Caco-2 (cell line): ENCODE data around the gene NEK9. TPM values are rescaled to one million over a fixed set of nuclear protein-coding genes. Genes with fewer than 3 reads are reported as not detected.
A peak's percentile ranks its signal among the peaks of the same experiment; 100 is the strongest.
"Not testable (repeated sequence)": the region's sequence is repeated elsewhere in the genome, so short reads cannot be mapped to it uniquely, and the experiment has no call there.

Experiments used
- BruUV-seq: library from RNA; stranded (reverse); fragments of 400-500 nt; replicated peaks from 2 replicates; lab custom pipeline; 2021; lab: Mats Ljungman, UMichigan
- CTCF ChIA-PET: fragments of 300-600 bp; sonication (Branson Sonifier 250); formaldehyde crosslinking; loops from one replicate; lab custom pipeline; 2022; ENCODE audit warnings: antibody characterized with exemption; lab: Charles Lee
- POLR2A ChIA-PET: fragments of 300-600 bp; sonication (Branson Sonifier 250); formaldehyde crosslinking; loops from one replicate; lab custom pipeline; 2022; ENCODE audit warnings: antibody characterized with exemption; lab: Charles Lee
- DNase-seq, 2 experiments: peaks; one replicate each; pipeline versions ENCODE4 v3.0.0 to v3.0.0-alpha.2; 2020 to 2022
- H3K27me3 ChIP-seq: replicated peaks from 2 replicates; pipeline ENCODE4 v1.6.0; 2011; ENCODE audit warnings: low read length; ENCODE audit not compliant: control insufficient read depth, insufficient read depth
- H3K36me3 ChIP-seq: 2 replicates; pipeline ENCODE4 v1.5.1; 2011; ENCODE audit warnings: low read length; ENCODE audit not compliant: control insufficient read depth, insufficient read depth
- H3K4me1 ChIP-seq: fragments of 250-450 bp; sonication (Bioruptor Pico); 2 replicates; pipeline ENCODE4 v1.5.1; 2020; ENCODE audit warnings: mild to moderate bottlenecking
- H3K4me3 ChIP-seq: 2 replicates; pipeline ENCODE4 v1.5.1; 2011; ENCODE audit warnings: low read depth, mild to moderate bottlenecking, control low read depth, low read length
- H3K9me3 ChIP-seq: fragments of 250-450 bp; sonication (Bioruptor Pico); 2 replicates; pipeline ENCODE4 v1.5.1; 2020; ENCODE audit warnings: mild to moderate bottlenecking, moderate library complexity
- H3K27ac Mint-ChIP-seq: one replicate; pipeline ENCODE4 v1.8.0; 2022; ENCODE audit warnings: mixed read lengths; ENCODE audit not compliant: unreplicated experiment
- H3K27me3 Mint-ChIP-seq: one replicate; pipeline ENCODE4 v1.8.0; 2022; ENCODE audit warnings: mixed read lengths; ENCODE audit not compliant: insufficient read depth, unreplicated experiment
- H3K36me3 Mint-ChIP-seq: one replicate; pipeline ENCODE4 v1.8.0; 2022; ENCODE audit warnings: mild to moderate bottlenecking, mixed read lengths; ENCODE audit not compliant: insufficient read depth, unreplicated experiment
- H3K4me1 Mint-ChIP-seq: one replicate; pipeline ENCODE4 v1.8.0; 2022; ENCODE audit warnings: low read depth, mixed read lengths; ENCODE audit not compliant: unreplicated experiment
- H3K4me3 Mint-ChIP-seq: one replicate; pipeline ENCODE4 v1.8.0; 2022; ENCODE audit warnings: mild to moderate bottlenecking, moderate library complexity, mixed read lengths; ENCODE audit not compliant: unreplicated experiment
- H3K9me3 Mint-ChIP-seq: one replicate; pipeline ENCODE4 v1.8.0; 2022; ENCODE audit warnings: mixed read lengths; ENCODE audit not compliant: unreplicated experiment
- CTCF ChIP-seq, 2 experiments: fragments of 200-600 bp in 1 of 2; IDR thresholded peaks; 1 replicate in 1 of 2; 2 replicates in 1 of 2; pipeline versions ENCODE4 v1.5.1 to v1.8.0; 2011 to 2022; ENCODE audit warnings: antibody characterized with exemption in 1 of 2, control low read depth in 1 of 2, inconsistent platforms in 1 of 2, low read depth in 1 of 2, low read length in 1 of 2, mild to moderate bottlenecking in 1 of 2, moderate library complexity in 1 of 2; ENCODE audit not compliant: insufficient read depth in 1 of 2, severe bottlenecking in 1 of 2, unreplicated experiment in 1 of 2
- intact Hi-C: fragments of 100-400 bp; cut with micrococcal nuclease; formaldehyde crosslinking; loops from one replicate; pipeline ENCODE4 v1.10.0; 2022; ENCODE audit not compliant: unreplicated experiment
- total RNA-seq: library from RNA; stranded (reverse); gene quantifications from 2 replicates; pipeline ENCODE4 v1.2.3, GENCODE V29; 2022

The NEK9 gene
- total RNA-seq, 1 experiment from 2014 or later, result 69.2 TPM

DNA sequence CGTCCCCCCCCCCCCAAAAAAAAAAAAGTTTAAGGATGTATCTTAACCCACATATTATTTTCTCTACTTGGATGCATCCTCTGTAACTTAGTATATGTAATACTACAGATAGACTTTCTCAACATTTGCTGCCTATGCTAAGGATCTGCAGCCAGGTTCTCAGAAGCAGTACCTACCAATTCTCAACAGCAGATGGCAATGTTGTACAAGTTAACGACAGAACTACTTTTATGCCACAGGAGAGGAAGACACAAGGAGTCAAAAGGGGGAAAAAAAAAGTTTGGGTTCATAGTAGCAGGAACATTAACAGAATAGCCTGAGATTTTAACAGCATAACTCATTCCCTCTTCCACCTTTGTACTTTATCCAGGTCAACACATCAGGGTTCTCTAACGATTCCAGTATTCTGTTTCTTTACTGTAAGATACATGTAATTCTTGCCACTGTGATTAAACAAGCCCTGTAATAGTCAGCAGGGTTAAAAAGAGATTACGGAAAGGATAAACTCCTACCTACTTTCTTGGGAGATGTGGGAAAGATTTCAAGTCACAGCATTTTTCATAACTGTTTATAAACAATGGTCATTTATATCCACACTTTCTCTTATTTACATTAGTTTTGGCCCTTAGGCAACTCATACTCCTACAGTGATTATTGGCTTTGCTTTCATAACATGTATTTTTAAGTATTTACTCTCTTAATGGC is 5.7 kb upstream of the NEK9 start:
- no peaks in the 10 kb centered on the region for H3K27me3 Mint-ChIP-seq
- peak overlapping the region; percentile 51 for H3K27ac Mint-ChIP-seq
- BruUV-seq, result no TSS peak
- H3K4me3 Mint-ChIP-seq, result no peak overlapping the region
- H3K36me3 Mint-ChIP-seq, result peaks cover 41% of the 10 kb centered on the region
- Histone ChIP-seq H3K27me3 (no peaks in the 10 kb centered on the region), H3K4me1 (0 out of 2 replicates have a peak, but pooled peaks cover 7% of the 10 kb centered on the region), H3K4me3 (no peak overlapping the region), H3K9me3 (no peaks in the 10 kb centered on the region), H3K36me3 (peaks cover 2% of the 10 kb centered on the region; the same call in 1 of the 2 replicates)
- peak; percentile 62 to 75 for TF ChIP-seq CTCF (IDR thresholded peaks at IDR 0.05; ENCODE audit: insufficient read depth in 1 of 2, low read depth in 1 of 2, low read length in 1 of 2, severe bottlenecking in 1 of 2, unreplicated experiment in 1 of 2)
- no peaks in the 10 kb centered on the region for H3K9me3 Mint-ChIP-seq
- ChIA-PET POLR2A (interaction anchor here (0.6 kb wide), 2 partner anchors 73 to 141 kb away, joined by 7 read pairs; no protein-coding TSS in a partner anchor), CTCF (interaction anchor here (0.6 to 1.0 kb wide), 5 partner anchors 87 to 388 kb away, joined by 3 to 7 read pairs (median 4); no protein-coding TSS in a partner anchor)
- DNase-seq, result peak; percentile 62 to 80
- intact Hi-C loops, result loop anchor here (1.0 to 2.0 kb wide), 5 partner anchors 72 to 356 kb away; no protein-coding TSS in a partner anchor
- no peaks in the 10 kb centered on the region for H3K4me1 Mint-ChIP-seq

DNA sequence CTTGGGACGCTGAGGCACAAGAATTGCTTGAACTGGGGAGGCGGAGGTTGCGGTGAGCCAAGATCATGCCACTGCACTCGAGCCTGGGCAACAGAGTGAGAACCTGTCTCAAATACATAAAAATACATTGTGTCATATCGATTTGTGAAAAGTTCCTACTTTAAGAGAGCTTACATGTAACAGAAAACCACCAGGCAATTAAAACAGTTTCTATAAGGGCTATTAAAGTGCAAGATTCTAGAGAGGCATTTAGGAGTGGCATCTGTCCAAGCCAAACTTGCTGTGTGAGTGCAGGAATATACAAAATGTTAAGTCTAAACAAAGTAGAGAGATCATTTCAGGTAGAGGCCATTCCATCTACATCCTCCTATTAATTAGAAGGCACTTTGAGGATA is 1.7 kb upstream of the NEK9 start:
- Histone ChIP-seq H3K4me1 (peaks cover 16% of the 10 kb centered on the region; the same call in 1 of the 2 replicates), H3K9me3 (no peaks in the 10 kb centered on the region), H3K27me3 (no peaks in the 10 kb centered on the region), H3K36me3 (no peaks in the 10 kb centered on the region), H3K4me3 (no peak overlapping the region)
- Mint-ChIP-seq H3K36me3 (peaks cover 46% of the 10 kb centered on the region), H3K27ac (no peak overlapping the region), H3K4me3 (no peak overlapping the region), H3K9me3 (no peaks in the 10 kb centered on the region), H3K4me1 (no peaks in the 10 kb centered on the region), H3K27me3 (no peaks in the 10 kb centered on the region)
- CTCF ChIA-PET, result no interaction called here
- no TSS peak for BruUV-seq
- DNase-seq, result no peak
- no peak for TF ChIP-seq CTCF (IDR thresholded peaks at IDR 0.05; ENCODE audit: insufficient read depth in 1 of 2, low read depth in 1 of 2, low read length in 1 of 2, severe bottlenecking in 1 of 2, unreplicated experiment in 1 of 2)
- intact Hi-C loops, result no loop called here
- POLR2A ChIA-PET, result no interaction called here

DNA sequence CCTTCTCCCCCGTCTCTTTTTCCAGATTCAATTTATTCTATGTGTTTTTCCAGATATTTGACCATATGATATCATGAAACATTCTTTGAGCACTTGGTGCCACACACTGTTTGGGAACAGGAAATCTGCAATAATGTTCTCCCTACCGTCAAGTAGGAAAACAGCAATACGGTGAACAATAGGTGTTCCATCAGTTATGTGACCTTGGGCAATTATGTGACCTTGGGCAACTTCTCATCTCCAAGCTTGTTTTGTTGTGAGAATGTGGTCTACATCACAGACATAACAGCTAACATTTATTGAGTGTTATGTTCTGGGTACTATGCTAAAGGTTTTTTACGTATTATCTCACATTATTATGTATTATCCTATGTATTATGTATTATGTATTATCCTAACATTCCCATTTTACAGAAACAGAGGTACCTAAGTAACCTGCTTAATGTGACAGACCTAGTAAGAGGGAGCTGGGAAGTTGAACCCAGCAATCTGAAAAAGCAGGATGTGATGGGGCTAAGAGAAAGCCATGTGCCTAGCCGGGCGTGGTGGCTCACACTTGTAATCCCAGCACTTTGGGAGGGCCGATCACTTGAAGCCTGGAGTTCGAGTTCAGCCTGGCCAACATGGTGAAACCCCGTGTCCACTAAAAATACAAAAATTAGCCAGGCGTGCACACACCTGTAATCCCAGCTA is 1.2 kb upstream of the NEK9 start:
- no peaks in the 10 kb centered on the region for H3K9me3 Mint-ChIP-seq
- peaks cover 41% of the 10 kb centered on the region for H3K36me3 Mint-ChIP-seq
- H3K4me1 Mint-ChIP-seq, result no peaks in the 10 kb centered on the region
- no peaks in the 10 kb centered on the region for H3K27me3 Mint-ChIP-seq
- TF ChIP-seq CTCF (IDR thresholded peaks at IDR 0.05; ENCODE audit: insufficient read depth in 1 of 2, low read depth in 1 of 2, low read length in 1 of 2, severe bottlenecking in 1 of 2, unreplicated experiment in 1 of 2), result no peak
- H3K9me3 ChIP-seq, result no peaks in the 10 kb centered on the region
- H3K4me1 ChIP-seq, result peaks cover 16% of the 10 kb centered on the region; the same call in 1 of the 2 replicates
- peak overlapping the region; percentile 80 for H3K4me3 Mint-ChIP-seq
- intact Hi-C loops, result loop anchor here (1.0 kb wide), 1 partner anchor 167 kb away; no protein-coding TSS in a partner anchor
- H3K4me3 ChIP-seq, result peak overlapping the region; percentile 96
- H3K27ac Mint-ChIP-seq, result peak overlapping the region; percentile 86
- no TSS peak for BruUV-seq
- DNase-seq, result no peak
- H3K36me3 ChIP-seq, result no peaks in the 10 kb centered on the region
- ChIA-PET POLR2A (interaction anchor here (0.7 to 2.1 kb wide), 2 partner anchors 166 to 451 kb away, joined by 3 to 11 read pairs; no protein-coding TSS in a partner anchor), CTCF (interaction anchor here (0.5 kb wide), 1 partner anchor 375 kb away, joined by 3 read pairs; no protein-coding TSS in a partner anchor)
- H3K27me3 ChIP-seq, result no peaks in the 10 kb centered on the region

GRCh38 chr14:75127474-75127820 is 599 bp upstream of the NEK9 start:
- H3K27ac Mint-ChIP-seq, result peak overlapping the region; percentile 86
- H3K27me3 Mint-ChIP-seq, H3K9me3 ChIP-seq, H3K36me3 ChIP-seq, H3K9me3 Mint-ChIP-seq, DNase-seq, BruUV-seq, H3K4me1 Mint-ChIP-seq, H3K27me3 ChIP-seq: not testable (repeated sequence)
- peak overlapping the region; percentile 96 for H3K4me3 ChIP-seq
- POLR2A ChIA-PET, result interaction anchor here (0.6 to 2.1 kb wide), 8 partner anchors 26 to 451 kb away, joined by 3 to 11 read pairs (median 5); no protein-coding TSS in a partner anchor
- peak overlapping the region; percentile 80 for H3K4me3 Mint-ChIP-seq
- CTCF ChIA-PET, result interaction anchor here (0.5 to 1.0 kb wide), 5 partner anchors 39 to 1866 kb away, joined by 3 to 8 read pairs (median 3); no protein-coding TSS in a partner anchor
- intact Hi-C loops, result loop anchor here (1.0 kb wide), 1 partner anchor 168 kb away; no protein-coding TSS in a partner anchor
- peaks cover 16% of the 10 kb centered on the region; the same call in 1 of the 2 replicates for H3K4me1 ChIP-seq
- H3K36me3 Mint-ChIP-seq, result peaks cover 35% of the 10 kb centered on the region
